BE2C (cell line): ENCODE data around the gene P2RX6.
A peak's percentile ranks its signal among the peaks of the same experiment; 100 is the strongest.
"Not testable (repeated sequence)": the region's sequence is repeated elsewhere in the genome, so short reads cannot be mapped to it uniquely, and the experiment has no call there.

ENCODE experiments used
- DNase-seq: peaks from one replicate; pipeline ENCODE4 v3.0.0-alpha.2; 2020
- H3K27me3 ChIP-seq: fragments of 250-450 bp; sonication (Bioruptor Pico); 2 replicates; pipeline ENCODE4 v1.5.1; 2020; ENCODE audit warnings: mild to moderate bottlenecking
- H3K36me3 ChIP-seq: fragments of 250-450 bp; sonication (Bioruptor Pico); 2 replicates; pipeline ENCODE4 v1.5.1; 2020; ENCODE audit warnings: mild to moderate bottlenecking
- H3K4me1 ChIP-seq: fragments of 250-450 bp; sonication (Bioruptor Pico); 2 replicates; pipeline ENCODE4 v1.5.1; 2020
- H3K4me3 ChIP-seq: 2 replicates; pipeline ENCODE4 v1.5.1; 2011; ENCODE audit warnings: low read depth, low read length
- H3K9me3 ChIP-seq: fragments of 250-450 bp; sonication (Bioruptor Pico); 2 replicates; pipeline ENCODE4 v1.5.1; 2020
- TF ChIP-seq, protein P1 (sequence below): IDR thresholded peaks from 2 replicates; pipeline ENCODE4 v1.5.1; 2012; ENCODE audit warnings: mild to moderate bottlenecking, low read depth, low read length

The P2RX6 gene

DNA sequence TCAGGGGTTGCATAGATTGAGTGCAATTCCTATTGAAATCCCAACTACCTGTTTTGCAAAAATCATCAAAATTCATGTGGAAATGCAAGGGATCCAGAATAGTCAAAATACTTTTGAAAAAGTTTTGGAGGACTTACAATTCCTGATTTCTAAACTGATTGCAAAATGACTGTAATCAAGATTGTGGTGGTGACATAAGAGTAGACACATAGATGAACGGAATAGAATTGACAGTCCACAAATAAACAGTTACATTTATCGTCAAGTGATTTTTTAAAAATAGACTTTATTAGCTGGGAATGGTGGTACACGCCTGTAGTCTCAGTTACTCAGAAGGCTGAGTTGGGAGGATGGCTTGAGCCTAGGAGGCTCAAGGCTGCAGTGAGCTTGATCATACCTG, 20.0 kb downstream of the P2RX6 start:
- no peaks in the 10 kb centered on the region for H3K36me3 ChIP-seq
- TF ChIP-seq, protein P1, sequence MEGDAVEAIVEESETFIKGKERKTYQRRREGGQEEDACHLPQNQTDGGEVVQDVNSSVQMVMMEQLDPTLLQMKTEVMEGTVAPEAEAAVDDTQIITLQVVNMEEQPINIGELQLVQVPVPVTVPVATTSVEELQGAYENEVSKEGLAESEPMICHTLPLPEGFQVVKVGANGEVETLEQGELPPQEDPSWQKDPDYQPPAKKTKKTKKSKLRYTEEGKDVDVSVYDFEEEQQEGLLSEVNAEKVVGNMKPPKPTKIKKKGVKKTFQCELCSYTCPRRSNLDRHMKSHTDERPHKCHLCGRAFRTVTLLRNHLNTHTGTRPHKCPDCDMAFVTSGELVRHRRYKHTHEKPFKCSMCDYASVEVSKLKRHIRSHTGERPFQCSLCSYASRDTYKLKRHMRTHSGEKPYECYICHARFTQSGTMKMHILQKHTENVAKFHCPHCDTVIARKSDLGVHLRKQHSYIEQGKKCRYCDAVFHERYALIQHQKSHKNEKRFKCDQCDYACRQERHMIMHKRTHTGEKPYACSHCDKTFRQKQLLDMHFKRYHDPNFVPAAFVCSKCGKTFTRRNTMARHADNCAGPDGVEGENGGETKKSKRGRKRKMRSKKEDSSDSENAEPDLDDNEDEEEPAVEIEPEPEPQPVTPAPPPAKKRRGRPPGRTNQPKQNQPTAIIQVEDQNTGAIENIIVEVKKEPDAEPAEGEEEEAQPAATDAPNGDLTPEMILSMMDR, result no peak
- no peaks in the 10 kb centered on the region for H3K27me3 ChIP-seq
- H3K4me3 ChIP-seq, result no peak overlapping the region
- no peaks in the 10 kb centered on the region for H3K9me3 ChIP-seq
- peaks cover 7% of the 10 kb centered on the region; the same call in 1 of the 2 replicates for H3K4me1 ChIP-seq
- no peak for DNase-seq

DNA sequence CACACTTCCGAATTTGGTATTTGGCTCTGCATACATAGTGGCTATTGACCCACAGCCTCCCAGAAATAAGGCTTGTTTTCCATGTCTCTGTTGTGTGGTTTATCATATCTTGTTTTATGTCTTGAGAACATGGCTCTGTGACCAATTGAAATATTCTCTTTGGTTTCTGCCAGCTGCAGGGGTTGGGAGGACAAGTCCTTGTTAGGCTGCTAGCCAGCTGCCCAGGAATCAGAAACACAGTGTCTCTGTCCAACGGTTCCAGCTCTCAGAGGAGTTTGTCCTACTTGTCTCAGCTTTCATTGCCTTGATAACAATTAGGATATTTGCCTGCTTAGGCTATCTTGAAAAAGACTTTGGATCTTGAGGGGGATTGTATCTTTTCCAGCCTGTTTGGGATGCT, 23.4 kb downstream of the P2RX6 start:
- H3K4me1 ChIP-seq, result peaks cover 4% of the 10 kb centered on the region; the same call in 1 of the 2 replicates
- no peak overlapping the region for H3K4me3 ChIP-seq
- TF ChIP-seq, protein P1, result no peak
- DNase-seq, result no peak
- no peaks in the 10 kb centered on the region for H3K36me3 ChIP-seq
- no peaks in the 10 kb centered on the region for H3K9me3 ChIP-seq
- H3K27me3 ChIP-seq, result no peaks in the 10 kb centered on the region

DNA sequence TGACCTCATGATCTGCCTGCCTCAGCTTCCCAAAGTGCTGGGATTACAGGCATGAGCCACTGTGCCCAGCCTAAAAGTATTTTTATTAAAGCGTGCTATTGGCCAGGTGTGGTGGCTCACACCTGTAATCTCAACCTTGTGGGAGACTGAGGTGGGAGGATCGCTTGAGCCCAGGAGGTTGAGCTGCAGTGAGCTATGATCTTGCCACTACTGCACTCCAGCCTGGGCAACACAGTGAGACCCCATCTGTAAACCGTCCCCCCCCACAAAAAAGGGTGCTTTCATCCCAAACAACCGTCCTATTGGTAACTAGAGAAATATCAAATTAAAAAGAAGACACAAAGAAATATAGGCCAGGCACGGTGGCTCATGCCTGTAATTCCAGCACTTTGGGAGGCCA, 24.2 kb downstream of the P2RX6 start:
- H3K4me1 ChIP-seq, DNase-seq, H3K4me3 ChIP-seq, H3K36me3 ChIP-seq, H3K27me3 ChIP-seq, H3K9me3 ChIP-seq: not testable (repeated sequence)

DNA sequence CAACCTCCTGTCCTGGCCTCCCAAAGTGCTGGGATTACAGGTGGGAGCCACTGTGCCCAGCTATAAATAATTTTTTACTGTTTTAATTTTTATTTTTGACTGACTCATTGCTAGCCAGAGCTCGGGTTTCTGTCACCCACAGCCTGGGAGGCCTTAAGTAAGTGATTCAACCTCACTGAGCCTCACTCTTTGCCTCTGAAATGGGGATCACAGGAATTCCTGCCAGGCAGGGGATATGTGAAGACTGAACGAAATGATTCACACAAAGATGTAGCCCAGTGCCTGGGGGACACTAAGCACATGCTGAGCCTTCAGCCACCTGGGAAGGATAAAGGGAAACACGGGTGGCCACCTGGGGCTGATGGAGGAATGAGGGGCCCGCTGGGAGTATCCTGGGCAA, 27.0 kb downstream of the P2RX6 start:
- TF ChIP-seq, protein P1, result no peak
- peaks cover 11% of the 10 kb centered on the region for H3K4me1 ChIP-seq
- no peaks in the 10 kb centered on the region for H3K36me3 ChIP-seq
- no peak overlapping the region for H3K4me3 ChIP-seq
- no peaks in the 10 kb centered on the region for H3K27me3 ChIP-seq
- H3K9me3 ChIP-seq, result no peaks in the 10 kb centered on the region
- no peak for DNase-seq

DNA sequence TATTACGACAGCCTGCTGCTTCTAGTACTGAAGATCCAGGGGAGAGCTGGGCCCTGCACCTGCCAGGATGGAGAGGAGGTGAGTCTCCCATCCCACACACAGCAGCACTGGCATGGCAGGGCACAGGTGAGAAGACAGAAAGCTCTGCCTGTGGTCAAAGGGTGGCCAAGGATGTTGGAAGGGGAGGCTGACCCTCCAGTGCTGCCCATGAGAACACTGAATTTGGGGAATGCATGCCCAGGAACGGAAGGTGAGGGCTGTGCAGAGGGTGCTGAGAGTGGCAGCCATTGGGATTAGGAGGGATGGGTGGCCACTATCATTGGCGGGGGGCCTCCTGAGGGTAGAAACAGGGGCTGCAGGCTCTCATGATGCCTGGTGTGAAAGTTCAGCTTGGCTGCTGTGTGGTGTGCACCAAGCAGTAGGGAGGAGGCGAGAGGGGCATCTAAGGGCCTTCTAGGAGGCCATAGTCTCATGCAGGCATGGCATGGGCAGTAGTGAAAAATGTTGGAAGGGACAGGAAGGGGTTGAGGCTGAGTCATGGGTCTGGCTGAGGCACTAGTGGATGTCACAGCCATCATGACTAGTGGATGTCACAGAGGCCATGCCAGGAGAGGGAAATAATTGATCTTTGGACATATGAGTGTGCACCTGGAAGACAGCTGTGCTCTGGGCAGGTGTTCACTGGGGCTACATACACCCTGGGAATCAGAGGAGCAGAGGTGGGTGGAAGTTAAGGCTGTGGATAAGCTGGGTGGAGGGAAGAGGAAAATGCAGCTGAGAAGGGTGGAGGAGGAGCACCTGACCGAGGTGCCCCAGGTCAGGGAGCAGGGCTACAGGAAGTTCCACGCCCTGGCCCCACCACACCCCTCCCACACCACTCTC, 28.3 kb downstream of the P2RX6 start:
- Histone ChIP-seq H3K27me3 (no peaks in the 10 kb centered on the region), H3K36me3 (no peaks in the 10 kb centered on the region), H3K9me3 (no peaks in the 10 kb centered on the region), H3K4me3 (no peak overlapping the region), H3K4me1 (peaks cover 7% of the 10 kb centered on the region)
- TF ChIP-seq, protein P1, result no peak
- no peak for DNase-seq

DNA sequence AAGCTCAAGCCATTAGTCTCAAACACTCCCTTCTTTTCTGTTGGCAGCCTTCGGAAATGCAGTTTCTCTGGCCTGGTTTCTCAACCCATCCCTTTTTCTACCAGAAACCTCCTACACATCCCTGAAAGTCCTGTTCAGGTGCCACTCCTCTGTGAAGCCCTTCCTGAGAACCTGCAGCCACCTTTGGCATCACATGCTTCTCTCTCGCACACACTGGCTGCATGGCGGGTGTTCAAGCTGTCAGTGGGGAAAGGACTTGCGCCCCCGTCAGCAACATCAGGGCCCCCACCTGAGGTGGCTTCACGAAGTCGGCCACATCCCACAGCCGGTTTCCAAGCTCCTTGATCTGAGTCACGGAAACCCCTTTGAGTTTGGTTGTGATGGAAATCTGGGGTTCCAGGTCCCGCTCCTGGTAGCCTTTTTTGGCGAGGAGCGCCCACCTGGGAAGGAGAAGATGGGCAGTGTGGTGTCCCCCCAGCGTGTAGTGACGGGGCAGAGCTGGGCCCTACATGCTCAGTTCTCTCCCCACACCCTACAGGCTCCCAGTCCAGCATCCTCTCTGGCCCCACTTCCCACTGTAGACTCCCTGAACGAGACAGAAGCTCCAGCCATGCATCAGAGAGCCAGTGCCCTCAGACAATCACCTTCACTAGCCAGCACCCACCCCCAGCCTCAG, 29.0 kb downstream of the P2RX6 start:
- no peaks in the 10 kb centered on the region for H3K9me3 ChIP-seq
- no peaks in the 10 kb centered on the region for H3K36me3 ChIP-seq
- TF ChIP-seq, protein P1, result no peak
- no peaks in the 10 kb centered on the region for H3K27me3 ChIP-seq
- DNase-seq, result no peak
- H3K4me1 ChIP-seq, result peaks cover 7% of the 10 kb centered on the region
- peak overlapping the region; percentile 60 for H3K4me3 ChIP-seq
